Colonic mucosa (tissue), 4 donors: Measurements from ENCODE around the gene SH3BP1. TPM values are rescaled to one million over a fixed set of nuclear protein-coding genes. Genes with fewer than 3 reads are reported as not detected.

Experiments
- DNase-seq: peaks from one replicate; pipeline ENCODE4 v3.0.0-alpha.2; 2020
- H3K27ac ChIP-seq: fragments of 200-600 bp; one replicate; pipeline ENCODE4 v1.8.0; 2021
- H3K27me3 ChIP-seq: fragments of 200-600 bp; one replicate; pipeline ENCODE4 v1.8.0; 2021
- H3K36me3 ChIP-seq: fragments of 200-600 bp; one replicate; pipeline ENCODE4 v1.8.0; 2021
- H3K4me1 ChIP-seq: fragments of 200-600 bp; one replicate; pipeline ENCODE4 v1.8.0; 2021; ENCODE audit warnings: mild to moderate bottlenecking
- H3K4me3 ChIP-seq: fragments of 200-600 bp; one replicate; pipeline ENCODE4 v1.8.0; 2021
- H3K9ac ChIP-seq, 2 donors: one replicate each; pipeline ENCODE4 v1.7.0; 2013; ENCODE audit warnings: control low read depth in 2 of 2, low read depth in 2 of 2, low read length in 2 of 2
- H3K9me3 ChIP-seq: fragments of 200-600 bp; one replicate; pipeline ENCODE4 v1.8.0; 2021
- CTCF ChIP-seq: fragments of 200-600 bp; IDR thresholded peaks from one replicate; pipeline ENCODE4 v1.8.0; 2022; ENCODE audit warnings: antibody characterized with exemption, mild to moderate bottlenecking
- intact Hi-C: fragments of 100-400 bp; cut with DNase I; formaldehyde crosslinking; loops from one replicate; pipeline ENCODE4 v1.14.1; 2022
- total RNA-seq, 2 donors: library from RNA; stranded (reverse); fragmentation: NEBNext Ultra II Directional in 1 of 2; extraction: Animal tissue kit (Norgen Biotek cat#: 25700) in 1 of 2; gene quantifications; one replicate each; pipeline ENCODE4 v1.2.1, GENCODE V29; 2021
- donor health status: healthy.
- donor health status: DM: no; HTN: no; CAD: no.
- donor health status: DM: no; HTN: no; CAD: no.

The SH3BP1 gene
- total RNA-seq, 2 donors from 2014 or later: 91.8 to 125 TPM

DNA sequence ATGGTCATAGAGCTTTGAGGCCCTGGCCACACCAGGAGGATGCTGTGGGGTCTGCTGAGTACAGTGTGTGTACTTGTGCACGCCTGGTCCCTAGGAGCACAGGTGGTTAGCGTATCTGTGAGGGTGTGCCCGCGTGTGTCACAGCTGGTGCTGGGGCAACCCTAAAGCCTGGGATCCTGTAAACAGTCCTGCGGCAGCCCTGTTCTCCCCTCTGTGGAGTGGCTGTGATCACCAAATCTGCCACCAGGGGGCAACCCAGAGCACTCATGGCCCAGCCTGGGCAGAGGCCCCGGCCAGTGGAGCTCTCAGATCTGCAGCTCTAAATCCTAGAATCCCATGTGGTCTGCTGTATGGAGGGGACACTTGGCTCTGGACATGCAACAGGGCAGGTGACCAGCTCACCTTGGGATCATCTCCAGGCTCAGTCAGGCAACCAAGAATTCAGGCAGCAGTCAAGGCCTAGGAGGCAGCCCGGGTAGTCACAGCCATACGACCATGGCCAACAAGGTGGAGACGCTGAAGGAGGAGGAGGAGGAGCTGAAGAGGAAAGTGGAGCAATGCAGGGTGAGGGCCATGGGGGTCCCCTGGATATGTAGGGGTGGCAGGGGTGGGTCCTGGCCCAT lies 3.9 kb downstream of the SH3BP1 start:
- Histone ChIP-seq H3K9ac (peak overlapping the region in 1 of 2 donors; percentile 100), H3K27me3 (no peaks in the 10 kb centered on the region), H3K9me3 (no peaks in the 10 kb centered on the region), H3K36me3 (peaks cover 12% of the 10 kb centered on the region), H3K27ac (peak overlapping the region; percentile 79), H3K4me1 (peaks cover 17% of the 10 kb centered on the region), H3K4me3 (no peak overlapping the region)
- TF ChIP-seq CTCF: peak; percentile 94
- intact Hi-C loops: loop anchor here (5.0 to 10.0 kb wide), 2 partner anchors 39 to 151 kb away; no protein-coding TSS in a partner anchor
- DNase-seq: peak; percentile 93

DNA sequence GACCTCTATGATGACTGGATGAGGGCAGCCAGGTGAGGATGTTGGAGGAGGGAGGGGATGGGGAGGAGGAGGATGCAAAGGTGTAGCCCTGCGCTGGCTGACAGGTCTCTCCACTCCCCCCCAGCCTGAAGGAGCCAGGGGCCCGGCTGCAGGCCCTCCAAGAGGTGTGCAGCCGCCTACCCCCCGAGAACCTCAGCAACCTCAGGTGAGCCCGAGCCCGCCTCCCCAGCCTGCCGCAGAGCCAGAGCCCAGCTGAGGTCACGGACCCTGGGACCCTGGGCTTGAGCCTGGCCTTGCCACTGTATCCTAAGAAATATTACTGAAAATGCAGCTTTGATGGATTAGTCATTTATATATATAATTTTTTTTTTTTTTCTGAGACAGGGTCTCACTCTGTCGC lies 7.8 kb downstream of the SH3BP1 start:
- no peaks in the 10 kb centered on the region for H3K27me3 ChIP-seq
- H3K4me3 ChIP-seq: no peak overlapping the region
- H3K27ac ChIP-seq: no peak overlapping the region
- no peaks in the 10 kb centered on the region for H3K9me3 ChIP-seq
- no peak overlapping the region for H3K9ac ChIP-seq
- H3K36me3 ChIP-seq: peaks cover 22% of the 10 kb centered on the region
- no peak for DNase-seq
- H3K4me1 ChIP-seq: peaks cover 9% of the 10 kb centered on the region
- TF ChIP-seq CTCF: no peak
- intact Hi-C loops: loop anchor here (10.0 kb wide), 1 partner anchor 147 kb away; no protein-coding TSS in a partner anchor

GRCh38 chr22:37647928-37648327 lies 8.5 kb downstream of the SH3BP1 start:
- Histone ChIP-seq H3K27me3 (no peaks in the 10 kb centered on the region), H3K4me1 (peaks cover 2% of the 10 kb centered on the region), H3K36me3 (peaks cover 22% of the 10 kb centered on the region), H3K9ac (peak overlapping the region in 1 of 2 donors; percentile 40), H3K4me3 (no peak overlapping the region), H3K9me3 (no peaks in the 10 kb centered on the region), H3K27ac (no peak overlapping the region)
- no peak for TF ChIP-seq CTCF
- intact Hi-C loops: loop anchor here (10.0 kb wide), 1 partner anchor 147 kb away; no protein-coding TSS in a partner anchor
- peak; percentile 61 for DNase-seq

DNA sequence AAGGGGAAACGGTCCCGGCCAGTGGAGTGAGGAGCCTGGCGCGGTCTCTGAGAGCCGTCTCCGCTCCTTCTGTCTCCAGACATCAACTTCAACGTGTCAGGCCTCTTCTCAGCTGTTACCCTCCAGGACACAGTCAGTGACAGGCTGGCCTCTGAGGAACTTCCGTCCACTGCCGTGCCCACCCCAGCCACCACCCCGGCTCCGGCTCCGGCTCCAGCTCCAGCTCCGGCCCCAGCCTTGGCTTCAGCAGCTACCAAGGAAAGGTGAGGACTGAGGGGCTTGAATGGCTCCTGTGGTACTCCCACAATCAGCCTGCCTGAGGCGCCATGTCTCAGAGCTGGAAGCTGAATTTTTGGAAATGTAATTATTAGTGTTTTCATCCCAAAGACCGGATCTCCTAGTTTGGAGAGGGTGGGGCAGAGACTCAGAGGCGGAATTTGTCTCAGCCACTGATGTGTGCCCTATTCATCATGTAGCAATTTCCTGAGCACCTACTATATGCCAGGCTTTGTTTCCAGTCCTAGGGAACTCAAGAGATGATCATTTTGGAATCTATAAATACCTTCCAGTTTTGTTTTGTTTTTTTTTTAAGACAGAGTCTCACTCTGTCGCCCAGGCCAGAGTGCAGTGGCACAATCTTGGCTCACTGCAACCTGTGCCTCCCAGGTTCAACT lies 11.1 kb downstream of the SH3BP1 start:
- Histone ChIP-seq H3K4me1 (no peaks in the 10 kb centered on the region), H3K9ac (no peak overlapping the region), H3K4me3 (no peak overlapping the region), H3K9me3 (no peaks in the 10 kb centered on the region), H3K27ac (no peak overlapping the region), H3K36me3 (peaks cover 14% of the 10 kb centered on the region), H3K27me3 (no peaks in the 10 kb centered on the region)
- no peak for TF ChIP-seq CTCF
- DNase-seq: no peak
- intact Hi-C loops: no loop called here

DNA sequence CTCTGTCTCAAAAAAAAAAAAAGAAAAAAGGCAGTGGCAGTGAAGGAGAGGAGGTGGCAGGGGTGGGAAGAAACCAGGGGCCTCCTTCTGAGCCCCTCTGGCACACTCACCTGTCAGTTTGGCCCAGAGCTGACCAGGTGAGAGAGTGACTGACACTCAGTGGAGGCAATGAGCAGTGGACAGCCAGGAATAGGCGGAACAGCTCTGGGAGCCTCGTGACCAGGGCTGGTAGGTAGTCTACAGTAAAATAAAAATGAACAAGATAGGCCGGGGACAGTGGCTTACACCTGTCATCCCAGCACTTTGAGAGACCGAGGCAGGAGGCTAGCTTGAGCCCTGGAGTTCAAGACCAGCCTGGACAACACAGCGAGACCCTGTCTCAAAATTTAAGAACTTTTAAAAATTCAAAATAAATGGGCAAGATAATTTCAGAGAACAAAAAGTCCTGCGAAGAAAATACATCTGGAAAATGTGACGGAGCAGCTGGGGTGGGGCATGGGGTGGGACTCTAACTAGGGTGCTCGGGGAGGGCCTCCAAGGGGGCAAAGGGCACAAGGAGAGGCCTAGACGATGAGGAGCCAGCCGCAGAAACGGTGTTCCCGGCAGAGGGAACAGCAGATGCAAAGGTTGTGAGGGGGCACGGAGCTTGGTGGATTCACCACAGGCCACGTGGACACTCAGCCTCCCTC lies 15.2 kb downstream of the SH3BP1 start:
- Histone ChIP-seq H3K9me3 (no peaks in the 10 kb centered on the region), H3K9ac (peak overlapping the region in 1 of 2 donors; percentile 51), H3K27me3 (no peaks in the 10 kb centered on the region), H3K27ac (peak overlapping the region; percentile 79), H3K36me3 (peaks cover 13% of the 10 kb centered on the region), H3K4me1 (peaks cover 3% of the 10 kb centered on the region), H3K4me3 (no peak overlapping the region)
- DNase-seq: peak; percentile 88
- intact Hi-C loops: no loop called here
- TF ChIP-seq CTCF: no peak
